ENCODE measurements around the gene GHSR. TPM values are rescaled to one million over a fixed set of nuclear protein-coding genes. Genes with fewer than 3 reads are reported as not detected.

The GHSR gene
- total RNA-seq, 4 donors from 2014 or later, result not detected

DNA sequence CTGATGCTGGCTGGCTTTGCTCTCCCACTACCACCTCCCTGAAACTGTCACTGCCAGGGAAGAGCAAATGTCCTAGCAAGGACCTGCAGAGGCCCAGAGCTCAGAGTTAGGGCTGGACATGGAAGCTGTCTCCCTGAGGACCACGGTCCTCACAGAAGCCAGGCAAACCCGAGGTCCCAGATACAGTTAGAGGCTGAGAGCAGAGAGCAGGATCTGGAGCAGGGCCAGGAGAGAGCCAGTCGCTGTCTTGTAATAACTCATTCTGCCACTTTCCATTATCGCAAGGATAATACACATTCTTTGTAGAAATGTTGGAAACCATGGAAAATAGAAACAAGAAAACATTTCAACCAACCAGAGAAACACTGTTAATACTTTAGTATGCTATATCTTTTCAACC lies 10.1 kb downstream of the GHSR start:
- no peaks in the 10 kb centered on the region for H3K4me1 ChIP-seq
- no peak for DNase-seq
- TF ChIP-seq POLR2A (IDR thresholded peaks at IDR 0.05), result no peak
- TF ChIP-seq, protein P1, sequence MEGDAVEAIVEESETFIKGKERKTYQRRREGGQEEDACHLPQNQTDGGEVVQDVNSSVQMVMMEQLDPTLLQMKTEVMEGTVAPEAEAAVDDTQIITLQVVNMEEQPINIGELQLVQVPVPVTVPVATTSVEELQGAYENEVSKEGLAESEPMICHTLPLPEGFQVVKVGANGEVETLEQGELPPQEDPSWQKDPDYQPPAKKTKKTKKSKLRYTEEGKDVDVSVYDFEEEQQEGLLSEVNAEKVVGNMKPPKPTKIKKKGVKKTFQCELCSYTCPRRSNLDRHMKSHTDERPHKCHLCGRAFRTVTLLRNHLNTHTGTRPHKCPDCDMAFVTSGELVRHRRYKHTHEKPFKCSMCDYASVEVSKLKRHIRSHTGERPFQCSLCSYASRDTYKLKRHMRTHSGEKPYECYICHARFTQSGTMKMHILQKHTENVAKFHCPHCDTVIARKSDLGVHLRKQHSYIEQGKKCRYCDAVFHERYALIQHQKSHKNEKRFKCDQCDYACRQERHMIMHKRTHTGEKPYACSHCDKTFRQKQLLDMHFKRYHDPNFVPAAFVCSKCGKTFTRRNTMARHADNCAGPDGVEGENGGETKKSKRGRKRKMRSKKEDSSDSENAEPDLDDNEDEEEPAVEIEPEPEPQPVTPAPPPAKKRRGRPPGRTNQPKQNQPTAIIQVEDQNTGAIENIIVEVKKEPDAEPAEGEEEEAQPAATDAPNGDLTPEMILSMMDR (IDR thresholded peaks at IDR 0.05), result no peak
- H3K27me3 ChIP-seq, result no peaks in the 10 kb centered on the region
- intact Hi-C loops (cut with DNase I), result no loop called here
- 54 to 58% methylated on average over 4 of the region's 4 CpGs for WGBS, 2 donors
- H3K27ac ChIP-seq, result no peak overlapping the region
- no peaks in the 10 kb centered on the region for H3K9me3 ChIP-seq
- H3K36me3 ChIP-seq, result no peaks in the 10 kb centered on the region
- no peak overlapping the region for H3K4me3 ChIP-seq (replicated peaks in 1 of 3)

DNA sequence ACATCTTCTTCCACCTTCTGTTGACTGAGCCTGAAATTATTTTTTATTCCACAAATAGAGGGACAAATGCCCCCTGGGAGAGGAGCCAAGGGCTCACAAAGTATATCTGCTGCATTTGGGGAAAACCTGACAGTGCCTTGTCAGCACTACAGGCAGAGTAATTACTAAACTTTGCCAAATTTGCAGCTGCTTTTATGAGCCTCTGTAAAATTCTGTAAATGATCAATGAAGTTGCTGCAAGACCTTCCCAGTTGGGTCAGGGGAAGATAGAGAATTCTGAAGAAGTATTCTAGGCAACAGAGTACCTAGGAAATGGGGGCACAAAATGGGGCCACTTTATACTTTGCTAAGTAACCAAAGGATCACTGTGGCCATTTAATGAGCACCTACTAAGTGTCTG lies 10.5 kb downstream of the GHSR start:
- DNase-seq, result no peak
- intact Hi-C loops (cut with DNase I), result no loop called here
- Histone ChIP-seq H3K4me3 (replicated peaks in 1 of 3) (no peak overlapping the region), H3K4me1 (no peaks in the 10 kb centered on the region), H3K27me3 (no peaks in the 10 kb centered on the region), H3K9me3 (no peaks in the 10 kb centered on the region), H3K27ac (no peak overlapping the region), H3K36me3 (no peaks in the 10 kb centered on the region)
- no peak for TF ChIP-seq POLR2A (IDR thresholded peaks at IDR 0.05)
- TF ChIP-seq, protein P1 (IDR thresholded peaks at IDR 0.05), result no peak

DNA sequence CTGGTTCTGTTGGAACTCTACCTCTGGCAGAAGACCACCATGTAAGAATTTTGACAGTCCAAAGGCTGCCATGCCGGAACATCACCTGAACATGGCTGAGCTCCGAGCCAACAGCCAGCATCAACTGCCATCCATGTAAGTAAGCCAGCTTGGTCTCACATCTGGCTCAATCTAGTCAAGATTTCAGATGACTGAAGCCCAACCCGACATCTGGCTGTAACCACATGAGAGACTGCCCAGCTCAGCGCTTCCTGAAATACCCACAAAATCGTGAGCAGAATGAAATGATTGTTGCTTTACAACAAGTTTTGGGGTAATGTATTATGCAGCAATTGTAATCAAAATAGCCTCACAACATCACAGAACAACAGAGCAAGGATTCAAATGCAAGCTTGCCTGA lies 32.9 kb downstream of the GHSR start:
- no peak overlapping the region for H3K4me3 ChIP-seq (replicated peaks in 1 of 3)
- no peak for DNase-seq
- H3K9me3 ChIP-seq, result no peaks in the 10 kb centered on the region
- no peaks in the 10 kb centered on the region for H3K27me3 ChIP-seq
- no peaks in the 10 kb centered on the region for H3K4me1 ChIP-seq
- TF ChIP-seq, protein P1 (IDR thresholded peaks at IDR 0.05), result no peak
- no peak for TF ChIP-seq POLR2A (IDR thresholded peaks at IDR 0.05)
- no peaks in the 10 kb centered on the region for H3K36me3 ChIP-seq
- WGBS, 2 donors, result 77 to 90% methylated on average over 5 of the region's 5 CpGs
- intact Hi-C loops (cut with DNase I), result no loop called here
- no peak overlapping the region for H3K27ac ChIP-seq

DNA sequence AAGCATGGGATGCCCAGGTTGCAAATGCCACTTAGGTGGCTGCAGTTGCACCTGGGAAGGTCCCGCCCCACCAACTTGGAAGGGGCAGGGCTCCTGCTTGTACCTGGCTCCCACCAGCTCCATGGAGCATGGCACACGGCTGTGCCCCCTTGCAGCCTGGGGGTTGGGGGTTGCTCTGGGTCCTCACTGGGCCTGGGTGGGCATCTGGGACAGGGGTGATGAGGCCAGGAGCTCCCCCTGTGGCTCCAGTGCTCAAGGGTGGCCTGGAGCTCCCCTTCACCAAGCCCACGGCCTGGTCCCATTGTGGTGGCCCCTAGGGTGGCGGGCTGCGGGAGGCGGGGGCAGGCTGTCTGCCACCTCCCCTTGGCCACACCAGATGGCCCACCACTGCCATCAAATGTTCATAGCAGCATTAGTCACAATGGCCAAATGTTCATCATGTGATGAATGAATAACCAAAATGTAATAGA lies 36.7 kb downstream of the GHSR start:
- WGBS, 2 donors, result 92 to 93% methylated on average over 5 to 6 of the region's 6 CpGs
- no peak for DNase-seq
- H3K9me3 ChIP-seq, result no peaks in the 10 kb centered on the region
- TF ChIP-seq POLR2A (IDR thresholded peaks at IDR 0.05), result no peak
- TF ChIP-seq, protein P1 (IDR thresholded peaks at IDR 0.05), result no peak
- no peak overlapping the region for H3K4me3 ChIP-seq (replicated peaks in 1 of 3)
- H3K27me3 ChIP-seq, result no peaks in the 10 kb centered on the region
- intact Hi-C loops (cut with DNase I), result no loop called here
- H3K36me3 ChIP-seq, result no peaks in the 10 kb centered on the region
- no peak overlapping the region for H3K27ac ChIP-seq
- no peaks in the 10 kb centered on the region for H3K4me1 ChIP-seq

DNA sequence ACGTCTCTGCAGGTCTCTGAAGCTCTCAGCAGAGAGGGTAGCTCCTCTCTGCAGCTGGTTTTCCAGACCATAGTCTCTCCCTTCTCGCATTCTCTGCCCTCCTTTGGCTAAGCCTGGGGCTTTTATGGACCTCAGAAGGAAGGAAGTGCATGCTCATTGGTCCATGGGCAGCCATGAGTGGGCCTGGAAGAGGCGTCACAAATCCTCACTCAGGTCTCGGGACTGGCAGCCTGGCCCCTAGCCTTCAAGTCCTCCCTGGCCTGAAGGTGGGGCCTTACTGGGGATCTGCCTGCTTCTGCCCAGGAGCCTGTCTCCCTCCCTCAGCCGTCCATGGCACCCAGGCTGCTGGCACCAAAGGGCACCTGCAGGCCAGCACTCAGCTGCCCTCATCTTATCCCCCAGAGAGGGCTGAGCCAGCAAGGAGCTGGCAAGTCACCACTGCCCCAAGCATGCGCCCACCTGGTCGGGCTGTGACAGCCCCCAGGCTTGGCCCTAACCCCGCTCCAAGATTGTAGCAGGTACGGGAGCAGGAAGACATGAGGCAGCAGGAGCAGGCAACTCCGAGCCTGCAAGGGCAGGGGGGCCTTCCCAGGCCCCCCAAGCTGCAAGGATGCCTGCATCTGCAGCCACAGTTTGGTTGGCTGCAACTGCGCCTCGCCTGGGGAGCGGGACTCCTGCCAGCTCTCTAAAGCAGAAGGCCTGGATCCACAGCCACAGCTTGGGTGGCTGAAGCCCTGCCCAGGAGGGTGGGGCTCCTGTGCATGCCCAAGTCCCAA lies 37.4 kb downstream of the GHSR start:
- Histone ChIP-seq H3K27ac (no peak overlapping the region), H3K27me3 (no peaks in the 10 kb centered on the region), H3K36me3 (no peaks in the 10 kb centered on the region), H3K4me1 (no peaks in the 10 kb centered on the region), H3K9me3 (no peaks in the 10 kb centered on the region), H3K4me3 (replicated peaks in 1 of 3) (no peak overlapping the region)
- no peak for TF ChIP-seq POLR2A (IDR thresholded peaks at IDR 0.05)
- TF ChIP-seq, protein P1 (IDR thresholded peaks at IDR 0.05), result no peak
- intact Hi-C loops (cut with DNase I), result no loop called here
- 59 to 78% methylated on average over 4 to 12 of the region's 13 CpGs for WGBS, 2 donors
- DNase-seq, result no peak

Measured in thyroid gland (tissue), 4 donors.